Esophagus muscularis mucosa (tissue), 4 donors: ENCODE data around the gene ATP13A3.

Experiments used
- CTCF ChIP-seq, 3 experiments: fragments of 200-600 bp in 2 of 3; fragments of 450-650 bp in 1 of 3; sonication (generic) in 2 of 3; IDR thresholded peaks; one replicate each; pipeline ENCODE4 v1.5.1; 2017 to 2019; ENCODE audit warnings: antibody characterized with exemption in 3 of 3, mild to moderate bottlenecking in 2 of 3, moderate library complexity in 1 of 3
- EP300 ChIP-seq: sonication (generic); formaldehyde crosslinking; IDR thresholded peaks from one replicate; pipeline ENCODE4 v1.6.1; 2017; ENCODE audit warnings: antibody characterized with exemption
- POLR2A ChIP-seq: fragments of 450-650 bp; IDR thresholded peaks from one replicate; pipeline ENCODE4 v1.6.1; 2017; ENCODE audit warnings: antibody characterized with exemption, moderate library complexity, mild to moderate bottlenecking, low read depth
- POLR2AphosphoS5 ChIP-seq, 2 donors: sonication (generic); formaldehyde crosslinking; IDR thresholded peaks; one replicate each; pipeline ENCODE4 v1.6.1; 2017; ENCODE audit warnings: antibody characterized with exemption in 2 of 2

- TF ChIP-seq POLR2A (no peak), POLR2AphosphoS5 (IDR thresholded peaks at IDR 0.05) (no peak), CTCF (IDR thresholded peaks at IDR 0.05) (no peak), EP300 (no peak)
These were observed 100.7 kb downstream of the ATP13A3 start for GRCh38 chr3:194386066-194386465.
